AG04450 (cell line): ENCODE measurements around the gene TRIM69. TPM values are rescaled to one million over a fixed set of nuclear protein-coding genes. Genes with fewer than 3 reads are reported as not detected.
"Not testable (repeated sequence)": the region's sequence is repeated elsewhere in the genome, so short reads cannot be mapped to it uniquely, and the experiment has no call there.

Experiments used
- CTCF ChIA-PET: fragments of 300-600, 350-600 bp; formaldehyde crosslinking; extraction: SDS; loops from one replicate; lab custom pipeline; 2022; ENCODE audit warnings: antibody characterized with exemption, inconsistent platforms; lab: Charles Lee
- POLR2A ChIA-PET: fragments of 350-600 bp; formaldehyde crosslinking; extraction: SDS; loops from one replicate; lab custom pipeline; 2021; ENCODE audit warnings: antibody characterized with exemption, inconsistent platforms; lab: Yijun Ruan, JAX
- DNase-seq: peaks from one replicate; pipeline ENCODE4 v3.0.0-alpha.2; 2011; ENCODE audit warnings: low read depth, low spot score
- H3K27ac ChIP-seq: one replicate; pipeline ENCODE4 v1.5.1; 2012; ENCODE audit warnings: low read depth, low read length, control low read depth
- H3K27me3 ChIP-seq: one replicate; pipeline ENCODE4 v1.6.0; 2012; ENCODE audit warnings: low read length; ENCODE audit not compliant: control insufficient read depth, insufficient read depth
- H3K4me3 ChIP-seq: 2 replicates; pipeline ENCODE4 v1.5.1; 2011; ENCODE audit warnings: mild to moderate bottlenecking, low read depth, low read length, control low read depth
- H3K9me3 ChIP-seq: 2 replicates; pipeline ENCODE4 v1.5.1; 2012; ENCODE audit warnings: low read length; ENCODE audit not compliant: control insufficient read depth, insufficient read depth
- polyA minus RNA-seq: library from RNA; depleted of rRNA, polyadenylated mRNA; stranded (reverse); fragments of >200 nt; gene quantifications from 2 replicates; pipeline ENCODE4 v1.2.3, GENCODE V29; 2011; rRNA and poly(A)+ RNA removed
- polyA plus RNA-seq: library from polyadenylated mRNA; depleted of rRNA; stranded (reverse); fragments of >200 nt; gene quantifications from 2 replicates; pipeline ENCODE4 v1.2.3, GENCODE V29; 2011; rRNA removed
- TF ChIP-seq, protein P1 (sequence below): IDR thresholded peaks from 2 replicates; pipeline ENCODE4 v1.5.1; 2011; ENCODE audit warnings: low read depth, low read length, control low read depth, inconsistent platforms

TRIM69 gene
- polyA plus RNA-seq (11.9 and 16.4 TPM in 2 replicates), polyA minus RNA-seq (10.1 and 15.4 TPM in 2 replicates)

DNA sequence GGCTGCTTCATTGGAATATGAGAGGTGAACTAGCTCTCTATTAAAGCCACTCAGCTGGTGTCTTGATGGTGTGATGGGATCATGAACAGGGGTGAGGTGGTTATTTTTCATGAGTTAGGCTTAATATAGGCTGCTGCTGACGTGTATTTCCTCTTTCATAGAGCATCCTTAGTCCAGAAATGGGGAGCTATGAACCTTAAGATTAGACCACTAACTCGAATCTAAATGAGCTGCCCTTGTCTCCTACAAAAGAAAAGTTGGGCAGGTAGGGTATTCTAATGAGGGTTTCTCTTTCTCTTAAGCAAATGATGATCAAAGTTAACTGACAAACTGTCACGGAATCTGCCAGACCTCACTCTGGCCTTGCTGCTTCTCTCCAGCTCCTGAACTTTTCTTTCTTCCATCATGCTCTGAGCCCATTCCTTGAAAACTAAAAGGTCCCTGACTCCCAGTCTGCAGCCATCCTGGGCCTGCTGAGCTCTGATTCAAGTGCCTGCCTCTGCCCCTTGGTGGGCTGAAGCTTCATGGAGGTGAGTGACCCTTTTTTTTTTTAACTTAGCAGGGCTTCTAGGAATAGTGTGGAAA lies at the start of gene TRIM69:
Gene TRIM69 (plus strand): TSS at position 348 of the 585 bp plus-strand sequence. CDS start 177 bp downstream, at position 525.
- TF ChIP-seq, protein P1, sequence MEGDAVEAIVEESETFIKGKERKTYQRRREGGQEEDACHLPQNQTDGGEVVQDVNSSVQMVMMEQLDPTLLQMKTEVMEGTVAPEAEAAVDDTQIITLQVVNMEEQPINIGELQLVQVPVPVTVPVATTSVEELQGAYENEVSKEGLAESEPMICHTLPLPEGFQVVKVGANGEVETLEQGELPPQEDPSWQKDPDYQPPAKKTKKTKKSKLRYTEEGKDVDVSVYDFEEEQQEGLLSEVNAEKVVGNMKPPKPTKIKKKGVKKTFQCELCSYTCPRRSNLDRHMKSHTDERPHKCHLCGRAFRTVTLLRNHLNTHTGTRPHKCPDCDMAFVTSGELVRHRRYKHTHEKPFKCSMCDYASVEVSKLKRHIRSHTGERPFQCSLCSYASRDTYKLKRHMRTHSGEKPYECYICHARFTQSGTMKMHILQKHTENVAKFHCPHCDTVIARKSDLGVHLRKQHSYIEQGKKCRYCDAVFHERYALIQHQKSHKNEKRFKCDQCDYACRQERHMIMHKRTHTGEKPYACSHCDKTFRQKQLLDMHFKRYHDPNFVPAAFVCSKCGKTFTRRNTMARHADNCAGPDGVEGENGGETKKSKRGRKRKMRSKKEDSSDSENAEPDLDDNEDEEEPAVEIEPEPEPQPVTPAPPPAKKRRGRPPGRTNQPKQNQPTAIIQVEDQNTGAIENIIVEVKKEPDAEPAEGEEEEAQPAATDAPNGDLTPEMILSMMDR: no peak
- CTCF ChIA-PET: interaction anchor here (0.6 to 6.5 kb wide), 13 partner anchors 10 to 302 kb away, joined by 3 to 180 read pairs (median 6); partner anchors contain the start of genes B2M and SPG11
- no peak for DNase-seq
- H3K4me3 ChIP-seq: no peak within 1 kb of the TSS
- no peak within 1 kb of the TSS for H3K27ac ChIP-seq
- H3K9me3 ChIP-seq: no peaks in the 10 kb centered on the region
- POLR2A ChIA-PET: interaction anchor here (0.5 to 4.0 kb wide), 5 partner anchors 8 to 84 kb away, joined by 3 to 35 read pairs (median 4); partner anchors contain the start of genes B2M, PATL2 and SPG11
- H3K27me3 ChIP-seq: no peaks in the 10 kb centered on the region

DNA sequence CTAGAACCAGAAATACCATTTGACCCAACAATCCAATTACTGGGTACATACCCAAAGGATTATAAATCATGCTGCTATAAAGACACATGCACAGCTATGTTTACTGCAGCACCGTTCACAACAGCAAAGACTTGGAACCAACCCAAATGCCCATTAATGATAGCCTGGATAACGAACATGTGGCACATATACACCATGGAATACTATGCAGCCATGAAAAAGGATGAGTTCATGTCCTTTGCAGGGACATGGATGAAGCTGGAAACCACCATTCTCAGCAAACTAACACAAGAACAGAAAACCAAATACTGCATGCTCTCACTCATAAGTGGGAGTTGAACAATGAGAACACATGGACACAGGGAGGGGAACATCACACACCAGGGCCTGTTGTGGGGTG lies 47.0 kb upstream of the TRIM69 start:
- H3K27ac ChIP-seq, CTCF ChIA-PET, H3K4me3 ChIP-seq, H3K9me3 ChIP-seq, H3K27me3 ChIP-seq, DNase-seq, POLR2A ChIA-PET: not testable (repeated sequence)

DNA sequence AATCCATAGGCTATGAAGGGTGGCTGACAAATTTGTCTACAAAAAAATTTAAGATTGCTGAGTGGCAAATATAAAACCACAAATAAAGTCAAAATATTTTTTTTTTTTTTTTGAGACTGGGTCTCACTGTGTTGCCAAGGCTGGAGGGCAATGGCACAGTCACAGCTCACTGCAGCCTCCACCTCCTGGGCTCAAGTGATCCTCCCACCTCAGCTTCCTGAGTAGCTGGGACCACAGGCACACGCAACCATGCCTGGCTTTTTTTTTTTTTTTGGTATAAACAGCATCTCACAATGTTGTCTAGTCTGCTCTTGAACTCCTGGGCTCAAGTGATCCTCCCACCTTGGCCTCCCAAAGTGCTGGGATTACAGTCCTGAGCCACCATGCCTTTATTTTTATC lies 46.1 kb upstream of the TRIM69 start:
- H3K9me3 ChIP-seq, H3K27me3 ChIP-seq, DNase-seq, POLR2A ChIA-PET, H3K27ac ChIP-seq, H3K4me3 ChIP-seq: not testable (repeated sequence)
- CTCF ChIA-PET: interaction anchor here (1.1 kb wide), 1 partner anchor 26 kb away, joined by 5 read pairs; no protein-coding TSS in a partner anchor

GRCh38 chr15:44692659-44693058 lies 43.7 kb upstream of the TRIM69 start:
- Histone ChIP-seq H3K4me3 (no peak overlapping the region), H3K27ac (no peak overlapping the region), H3K27me3 (peaks cover 9% of the 10 kb centered on the region), H3K9me3 (no peaks in the 10 kb centered on the region)
- CTCF ChIA-PET: interaction anchor here (1.4 kb wide), 1 partner anchor 43 kb away, joined by 3 read pairs; the partner anchor contains the start of gene TRIM69
- POLR2A ChIA-PET: no interaction called here
- TF ChIP-seq, protein P1: no peak
- DNase-seq: no peak

- TF ChIP-seq, protein P1: no peak
- ChIA-PET POLR2A (no interaction called here), CTCF (no interaction called here)
- Histone ChIP-seq H3K9me3 (no peaks in the 10 kb centered on the region), H3K27ac (no peak overlapping the region), H3K27me3 (peaks cover 9% of the 10 kb centered on the region), H3K4me3 (no peak overlapping the region)
- DNase-seq: no peak
Observed at GRCh38 chr15:44694416-44694815, 41.9 kb upstream of the TRIM69 start.

DNA sequence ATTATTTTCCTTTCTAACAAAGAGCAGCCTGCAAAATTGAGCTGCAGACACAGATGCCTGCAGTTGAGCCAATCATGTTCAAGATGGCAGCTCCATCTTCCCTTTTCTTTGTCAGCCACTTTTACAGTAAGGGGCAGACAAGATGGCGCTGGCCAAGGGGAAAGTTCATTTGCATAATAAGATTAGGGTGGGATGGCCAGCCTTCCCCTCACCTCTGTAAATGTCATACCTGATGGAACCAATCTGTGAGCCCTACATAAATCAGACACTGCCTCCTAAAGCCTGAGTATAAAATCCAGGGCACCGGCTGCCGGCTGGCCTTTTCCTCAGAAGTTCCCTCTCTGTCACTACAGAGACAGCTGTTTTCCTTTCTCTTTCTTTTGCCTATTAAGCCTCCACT lies 41.0 kb upstream of the TRIM69 start:
- POLR2A ChIA-PET: no interaction called here
- CTCF ChIA-PET: interaction anchor here (0.6 kb wide), 1 partner anchor 431 kb away, joined by 3 read pairs; no protein-coding TSS in a partner anchor
- no peak overlapping the region for H3K4me3 ChIP-seq
- H3K9me3 ChIP-seq: no peaks in the 10 kb centered on the region
- H3K27me3 ChIP-seq: peaks cover 9% of the 10 kb centered on the region
- TF ChIP-seq, protein P1: no peak
- no peak for DNase-seq
- no peak overlapping the region for H3K27ac ChIP-seq
